ENCODE measurements around the gene EXOC6B. TPM values are rescaled to one million over a fixed set of nuclear protein-coding genes. Genes with fewer than 3 reads are reported as not detected.

Gene EXOC6B
- total RNA-seq, 2 experiments from 2014 or later = 8.5 to 8.6 TPM

DNA sequence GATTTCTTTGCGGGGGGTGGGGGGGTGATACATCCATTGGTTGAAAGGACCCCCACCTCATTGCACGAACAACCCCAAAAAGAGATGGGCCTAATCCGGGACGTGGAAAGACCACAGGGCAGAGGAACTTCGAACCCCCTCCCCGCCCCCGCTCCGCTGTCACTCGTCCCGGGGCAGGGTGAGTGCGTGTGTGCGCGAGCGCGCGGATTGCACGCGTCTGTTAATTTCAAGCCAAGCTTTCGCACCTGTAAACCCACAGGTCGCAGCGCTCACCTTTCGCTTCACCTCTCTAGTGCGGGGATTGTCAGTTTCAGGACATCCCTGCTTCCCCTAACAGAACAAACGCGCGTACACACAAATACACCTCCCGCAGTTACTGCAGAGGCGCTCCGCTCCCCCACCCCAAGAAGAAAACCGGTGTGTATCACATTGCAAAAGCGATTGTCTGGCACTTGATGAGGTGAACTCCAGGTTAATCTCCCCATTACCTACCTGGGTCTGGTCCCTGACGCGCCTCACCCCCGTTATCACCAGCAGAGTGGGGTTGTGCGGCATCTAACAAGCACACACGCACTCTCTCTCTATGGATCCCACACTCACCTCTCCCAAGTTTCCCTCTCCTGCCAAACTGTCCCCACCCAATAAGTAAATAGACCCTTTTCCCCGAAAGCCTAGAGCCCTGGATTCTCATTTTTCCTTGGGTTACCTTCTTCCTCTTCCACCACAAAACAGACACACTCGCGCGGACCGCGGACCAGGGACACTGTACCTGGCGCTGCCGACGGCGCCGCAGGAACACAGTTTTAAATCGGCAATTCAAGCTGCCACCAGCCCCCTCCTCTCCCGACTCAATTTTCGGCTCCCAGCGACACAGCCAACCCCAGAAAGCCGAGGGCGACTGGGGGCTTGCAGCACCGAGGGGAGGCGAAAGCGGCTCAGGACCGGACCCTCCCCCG, 679.2 kb downstream of the EXOC6B start:
- H3K27ac Mint-ChIP-seq = no peak overlapping the region
- H3K4me1 Mint-ChIP-seq (ENCODE audit: low read depth) = peaks cover 45% of the 10 kb centered on the region
- peaks cover 67% of the 10 kb centered on the region for H3K27me3 Mint-ChIP-seq
- peak; percentile 8 for DNase-seq
- H3K4me3 Mint-ChIP-seq = peak overlapping the region; percentile 9
- ChIA-PET CTCF (no interaction called here), POLR2A (no interaction called here)
- intact Hi-C loops (cut with micrococcal nuclease) = loop anchor here (5.0 to 10.0 kb wide), 2 partner anchors 598 to 771 kb away; partner anchors contain the start of gene EMX1
- H3K9me3 Mint-ChIP-seq = no peaks in the 10 kb centered on the region
- peaks cover 1% of the 10 kb centered on the region for H3K36me3 Mint-ChIP-seq

DNA sequence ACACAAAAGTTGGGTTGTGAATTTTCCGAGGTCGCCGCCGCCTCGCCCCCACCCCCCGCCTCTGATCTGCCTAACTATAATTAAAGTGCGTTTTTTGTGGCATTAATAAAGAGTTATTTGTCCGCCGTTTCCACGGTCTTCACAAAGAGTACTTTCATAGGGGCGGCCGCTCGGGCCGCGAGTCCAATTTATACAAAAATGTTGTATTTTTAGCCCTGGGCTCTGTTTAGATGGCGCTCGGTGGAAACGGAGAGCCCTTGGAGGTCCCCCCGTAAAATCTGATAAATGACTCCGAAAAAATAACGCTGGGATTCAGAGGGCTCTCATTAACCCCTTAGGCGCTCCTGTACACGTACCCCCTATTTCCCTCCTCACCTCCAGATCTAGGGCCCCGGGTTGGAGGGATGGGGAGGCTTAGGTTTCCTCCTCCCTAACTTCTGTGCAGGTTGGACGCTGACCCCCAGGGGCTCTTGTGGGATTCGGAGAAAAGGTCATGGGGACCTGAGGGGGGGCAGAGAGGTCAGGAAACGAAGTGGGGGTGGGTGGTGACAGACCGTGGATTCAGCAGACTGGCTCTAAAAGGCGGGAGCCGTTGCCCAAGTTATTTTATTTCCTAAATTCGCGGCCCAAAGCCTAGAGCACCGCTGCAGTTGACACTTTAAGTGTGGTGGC, 680.0 kb downstream of the EXOC6B start:
- POLR2A ChIA-PET = no interaction called here
- peaks cover 1% of the 10 kb centered on the region for H3K36me3 Mint-ChIP-seq
- peak overlapping the region; percentile 28 for H3K4me3 Mint-ChIP-seq
- H3K27ac Mint-ChIP-seq = no peak overlapping the region
- CTCF ChIA-PET = no interaction called here
- DNase-seq = no peak
- peaks cover 63% of the 10 kb centered on the region for H3K27me3 Mint-ChIP-seq
- no peaks in the 10 kb centered on the region for H3K9me3 Mint-ChIP-seq
- intact Hi-C loops (cut with micrococcal nuclease) = loop anchor here (5.0 to 10.0 kb wide), 2 partner anchors 599 to 772 kb away; partner anchors contain the start of gene EMX1
- peaks cover 45% of the 10 kb centered on the region for H3K4me1 Mint-ChIP-seq (ENCODE audit: low read depth)

DNA sequence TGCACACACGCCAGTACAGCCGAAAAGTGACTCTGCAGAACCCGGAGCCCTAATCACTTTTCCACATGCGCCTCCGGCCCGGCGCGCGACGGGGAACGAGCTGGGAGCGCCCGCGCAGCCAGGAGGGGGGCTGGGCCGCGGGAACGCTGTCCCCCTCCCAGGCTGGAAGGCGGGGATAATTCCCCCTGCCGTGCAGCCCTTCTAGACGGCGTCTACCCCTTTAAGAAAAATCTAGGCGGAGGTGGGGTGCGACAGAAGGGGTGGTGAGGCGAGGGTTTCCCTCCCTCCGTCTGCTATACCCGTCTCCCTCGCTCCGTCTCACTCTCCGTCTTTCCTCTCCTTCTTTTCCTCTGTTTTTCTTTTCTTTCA, 680.6 kb downstream of the EXOC6B start:
- Mint-ChIP-seq H3K9me3 (no peaks in the 10 kb centered on the region), H3K27me3 (peaks cover 59% of the 10 kb centered on the region), H3K27ac (no peak overlapping the region), H3K36me3 (peaks cover 1% of the 10 kb centered on the region), H3K4me1 (ENCODE audit: low read depth) (peaks cover 45% of the 10 kb centered on the region), H3K4me3 (peak overlapping the region; percentile 36)
- DNase-seq = no peak
- CTCF ChIA-PET = no interaction called here
- intact Hi-C loops (cut with micrococcal nuclease) = loop anchor here (5.0 to 10.0 kb wide), 2 partner anchors 600 to 772 kb away; partner anchors contain the start of gene EMX1
- POLR2A ChIA-PET = no interaction called here

- Mint-ChIP-seq H3K4me3 (peak overlapping the region; percentile 36), H3K9me3 (no peaks in the 10 kb centered on the region), H3K4me1 (ENCODE audit: low read depth) (peaks cover 39% of the 10 kb centered on the region), H3K36me3 (peaks cover 1% of the 10 kb centered on the region), H3K27me3 (peaks cover 54% of the 10 kb centered on the region), H3K27ac (no peak overlapping the region)
- ChIA-PET CTCF (no interaction called here), POLR2A (no interaction called here)
- peak; percentile 11 for DNase-seq
- intact Hi-C loops (cut with micrococcal nuclease) = loop anchor here (5.0 to 10.0 kb wide), 2 partner anchors 600 to 773 kb away; partner anchors contain the start of gene EMX1
Measured at GRCh38 chr2:72144632-72145288, 681.1 kb downstream of the EXOC6B start.

GRCh38 chr2:72144274-72144631, 681.6 kb downstream of the EXOC6B start:
- Mint-ChIP-seq H3K4me1 (ENCODE audit: low read depth) (peaks cover 34% of the 10 kb centered on the region), H3K27ac (no peak overlapping the region), H3K4me3 (no peak overlapping the region), H3K9me3 (no peaks in the 10 kb centered on the region), H3K27me3 (peaks cover 48% of the 10 kb centered on the region), H3K36me3 (peaks cover 1% of the 10 kb centered on the region)
- POLR2A ChIA-PET = no interaction called here
- CTCF ChIA-PET = no interaction called here
- intact Hi-C loops (cut with micrococcal nuclease) = loop anchor here (10.0 kb wide), 1 partner anchor 601 kb away; no protein-coding TSS in a partner anchor
- DNase-seq = no peak

- ChIA-PET POLR2A (no interaction called here), CTCF (no interaction called here)
- H3K27me3 Mint-ChIP-seq = peaks cover 44% of the 10 kb centered on the region
- no peak overlapping the region for H3K27ac Mint-ChIP-seq
- H3K4me1 Mint-ChIP-seq (ENCODE audit: low read depth) = peaks cover 30% of the 10 kb centered on the region
- no peak overlapping the region for H3K4me3 Mint-ChIP-seq
- no peaks in the 10 kb centered on the region for H3K36me3 Mint-ChIP-seq
- intact Hi-C loops (cut with micrococcal nuclease) = loop anchor here (10.0 kb wide), 1 partner anchor 601 kb away; no protein-coding TSS in a partner anchor
- no peaks in the 10 kb centered on the region for H3K9me3 Mint-ChIP-seq
- DNase-seq = peak; percentile 10
Measured at GRCh38 chr2:72143441-72144273, 682.2 kb downstream of the EXOC6B start.

DNA sequence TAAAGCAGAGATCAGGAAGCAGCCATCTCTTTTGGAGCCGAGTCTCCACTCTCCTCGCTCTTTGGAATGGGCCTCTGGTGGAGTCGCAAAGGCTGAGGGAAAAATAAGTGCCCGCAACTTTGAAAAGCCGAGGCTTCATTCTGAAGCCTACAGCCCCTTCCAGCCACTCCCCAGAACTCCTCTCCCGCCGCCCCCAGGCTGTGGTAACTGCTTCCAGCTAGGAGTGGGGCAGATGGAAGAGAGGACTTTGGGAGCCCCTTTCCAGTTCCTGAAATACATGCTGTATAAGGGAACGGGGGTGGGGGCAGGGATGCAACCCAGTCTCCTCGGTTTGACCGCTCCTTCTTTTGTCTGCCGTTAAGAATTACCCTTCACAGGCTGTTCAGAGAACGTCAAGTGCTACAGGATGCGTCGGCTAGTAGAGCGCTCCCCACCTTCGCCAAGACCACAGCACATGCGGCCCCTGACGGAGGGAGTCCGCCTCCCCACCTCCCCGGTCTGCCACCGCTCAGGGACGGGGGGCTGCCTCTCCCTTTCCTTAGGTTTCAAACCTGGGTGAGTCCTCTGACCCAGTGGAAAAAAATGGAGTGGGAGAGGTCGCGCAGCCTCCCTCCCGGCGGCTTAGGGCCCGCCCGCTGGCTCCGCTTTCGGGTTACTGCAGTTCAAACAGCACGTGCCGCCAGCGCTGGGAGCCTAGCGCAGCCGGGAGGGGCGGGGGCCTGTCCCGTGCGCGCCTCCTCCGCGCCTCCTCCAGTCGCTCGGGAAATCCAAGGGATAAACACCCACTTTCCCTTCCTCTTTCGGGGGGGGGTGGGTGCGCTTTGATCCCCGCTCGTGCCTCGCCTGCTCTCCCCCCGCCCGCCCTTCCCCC, 683.0 kb downstream of the EXOC6B start:
- no peak overlapping the region for H3K4me3 Mint-ChIP-seq
- CTCF ChIA-PET = no interaction called here
- no peak overlapping the region for H3K27ac Mint-ChIP-seq
- POLR2A ChIA-PET = no interaction called here
- peaks cover 25% of the 10 kb centered on the region for H3K4me1 Mint-ChIP-seq (ENCODE audit: low read depth)
- H3K9me3 Mint-ChIP-seq = no peaks in the 10 kb centered on the region
- H3K27me3 Mint-ChIP-seq = peaks cover 40% of the 10 kb centered on the region
- peak; percentile 8 for DNase-seq
- intact Hi-C loops (cut with micrococcal nuclease) = loop anchor here (10.0 kb wide), 1 partner anchor 602 kb away; no protein-coding TSS in a partner anchor
- H3K36me3 Mint-ChIP-seq = no peaks in the 10 kb centered on the region

DNA sequence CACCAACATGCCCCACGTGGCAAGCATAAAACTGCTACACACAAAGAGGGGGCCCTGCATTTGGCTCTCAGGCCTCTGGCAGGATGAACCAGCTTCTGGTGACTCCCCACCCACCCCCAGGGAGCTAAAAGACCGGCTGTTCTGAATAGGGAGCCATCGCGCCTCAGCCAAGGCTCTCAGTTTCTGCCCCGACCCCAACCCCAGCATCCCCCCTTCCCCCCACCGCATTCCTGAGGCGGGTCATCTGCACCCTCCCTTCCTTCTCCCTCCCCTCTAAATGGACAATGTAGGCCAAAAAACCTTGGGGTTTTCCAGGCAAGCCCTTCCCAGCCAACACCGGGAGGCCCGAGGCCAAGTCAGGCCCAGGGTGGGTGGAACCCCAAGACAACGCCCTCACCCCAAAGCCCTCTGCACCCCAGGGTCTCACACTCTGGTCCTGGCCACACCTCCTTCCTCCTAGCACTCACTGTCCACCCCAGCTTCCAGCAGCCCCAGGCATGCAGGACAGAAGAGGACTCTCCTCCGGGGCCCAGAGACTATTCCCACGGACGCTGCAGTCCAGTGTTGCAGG, 683.9 kb downstream of the EXOC6B start:
- H3K36me3 Mint-ChIP-seq = no peaks in the 10 kb centered on the region
- ChIA-PET POLR2A (no interaction called here), CTCF (no interaction called here)
- no peak overlapping the region for H3K4me3 Mint-ChIP-seq
- DNase-seq = no peak
- no peak overlapping the region for H3K27ac Mint-ChIP-seq
- H3K9me3 Mint-ChIP-seq = no peaks in the 10 kb centered on the region
- intact Hi-C loops (cut with micrococcal nuclease) = loop anchor here (10.0 kb wide), 1 partner anchor 603 kb away; no protein-coding TSS in a partner anchor
- peaks cover 36% of the 10 kb centered on the region for H3K27me3 Mint-ChIP-seq
- peaks cover 23% of the 10 kb centered on the region for H3K4me1 Mint-ChIP-seq (ENCODE audit: low read depth)

DNA sequence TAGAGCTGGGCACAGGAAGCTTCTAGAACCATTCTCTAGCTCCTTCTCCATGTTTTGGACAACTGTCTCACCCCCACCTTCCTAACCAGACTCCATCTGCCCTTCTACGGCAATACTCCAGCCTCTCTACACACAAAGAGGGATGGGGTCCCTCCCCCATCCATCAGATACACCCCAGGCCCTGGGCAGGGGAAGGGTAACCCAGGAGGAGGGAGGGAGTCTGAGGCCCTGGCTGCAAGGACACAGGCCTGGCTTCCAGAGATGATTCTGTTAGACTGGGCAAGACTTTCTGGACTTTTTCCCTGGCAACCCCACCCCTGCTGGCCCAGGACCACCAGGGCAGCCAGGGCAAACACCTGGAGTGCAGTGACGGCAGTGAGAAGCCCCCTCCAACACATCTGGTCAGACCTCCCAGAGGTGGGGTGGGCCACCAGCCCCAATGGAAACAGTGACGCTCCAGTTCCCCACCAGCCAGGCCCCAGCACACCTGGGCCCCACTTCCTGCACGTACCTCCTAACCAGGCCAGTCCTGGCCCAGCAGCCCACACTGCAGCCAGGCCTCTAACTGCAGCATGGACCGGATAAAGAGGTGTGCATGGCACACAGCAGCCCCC, 684.7 kb downstream of the EXOC6B start:
- Mint-ChIP-seq H3K4me1 (ENCODE audit: low read depth) (peaks cover 18% of the 10 kb centered on the region), H3K27ac (no peak overlapping the region), H3K27me3 (peaks cover 28% of the 10 kb centered on the region), H3K9me3 (no peaks in the 10 kb centered on the region), H3K4me3 (no peak overlapping the region), H3K36me3 (no peaks in the 10 kb centered on the region)
- CTCF ChIA-PET = interaction anchor here (0.9 to 1.0 kb wide), 2 partner anchors 9 to 217 kb away, joined by 4 read pairs; no protein-coding TSS in a partner anchor
- intact Hi-C loops (cut with micrococcal nuclease) = loop anchor here (10.0 kb wide), 1 partner anchor 604 kb away; no protein-coding TSS in a partner anchor
- POLR2A ChIA-PET = no interaction called here
- DNase-seq = no peak

- intact Hi-C loops (cut with micrococcal nuclease) = loop anchor here (10.0 kb wide), 1 partner anchor 604 kb away; no protein-coding TSS in a partner anchor
- DNase-seq = no peak
- peaks cover 13% of the 10 kb centered on the region for H3K4me1 Mint-ChIP-seq (ENCODE audit: low read depth)
- H3K9me3 Mint-ChIP-seq = no peaks in the 10 kb centered on the region
- H3K27me3 Mint-ChIP-seq = peaks cover 22% of the 10 kb centered on the region
- H3K4me3 Mint-ChIP-seq = no peak overlapping the region
- POLR2A ChIA-PET = no interaction called here
- H3K36me3 Mint-ChIP-seq = no peaks in the 10 kb centered on the region
- CTCF ChIA-PET = interaction anchor here (0.9 to 1.0 kb wide), 2 partner anchors 10 to 217 kb away, joined by 4 read pairs; no protein-coding TSS in a partner anchor
- no peak overlapping the region for H3K27ac Mint-ChIP-seq
Measured at GRCh38 chr2:72140621-72140960, 685.2 kb downstream of the EXOC6B start.

Measured in activated CD4-positive, alpha-beta memory T cell treated with anti-CD3 and anti-CD28 coated beads for 36 hours (primary cell).